Measurements from ENCODE around the gene TEX26. TPM values are rescaled to one million over a fixed set of nuclear protein-coding genes. Genes with fewer than 3 reads are reported as not detected.
A peak's percentile ranks its signal among the peaks of the same experiment; 100 is the strongest.

TEX26 gene
- total and polyA plus RNA-seq, 4 donors = 0.08 to 0.31 TPM; not detected in 2

- no peaks in the 10 kb centered on the region for H3K4me1 ChIP-seq (ENCODE audit: control insufficient read depth in 4 of 4, insufficient read depth in 4 of 4, low read length in 3 of 4)
- DNase-seq (ENCODE audit: low spot score) = peak; percentile 46
- no peak for TF ChIP-seq JUND (IDR thresholded peaks at IDR 0.05)
- TF ChIP-seq GABPA (IDR thresholded peaks at IDR 0.05 in 1 of 2, conservative IDR thresholded peaks at IDR 0.05 in 1 of 2) = no peak
- TF ChIP-seq, protein P1, sequence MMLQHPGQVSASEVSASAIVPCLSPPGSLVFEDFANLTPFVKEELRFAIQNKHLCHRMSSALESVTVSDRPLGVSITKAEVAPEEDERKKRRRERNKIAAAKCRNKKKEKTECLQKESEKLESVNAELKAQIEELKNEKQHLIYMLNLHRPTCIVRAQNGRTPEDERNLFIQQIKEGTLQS (IDR thresholded peaks at IDR 0.05) = no peak
- no peak for TF ChIP-seq NR2F2 (IDR thresholded peaks at IDR 0.05)
- no peak for TF ChIP-seq TAF1 (conservative IDR thresholded peaks at IDR 0.05)
- TF ChIP-seq SP1 (IDR thresholded peaks at IDR 0.05) = no peak
- TF ChIP-seq RXRA (IDR thresholded peaks at IDR 0.05) = no peak
- TF ChIP-seq EGR1 (IDR thresholded peaks at IDR 0.05; ENCODE audit: low read depth in 2 of 2) = no peak
- TF ChIP-seq RAD21 (IDR thresholded peaks at IDR 0.05) = peak in 1 of 2 donors; percentile 51
- no peak for TF ChIP-seq HNF4A (conservative IDR thresholded peaks at IDR 0.05)
- TF ChIP-seq CTCF (IDR thresholded peaks at IDR 0.05; ENCODE audit: low read depth, low read length, missing input control) = peak; percentile 20
- H3K4me3 ChIP-seq (ENCODE audit: low read depth in 1 of 3, low read length in 3 of 3) = no peak overlapping the region
- no peaks in the 10 kb centered on the region for H3K9me3 ChIP-seq (ENCODE audit: control insufficient read depth in 4 of 4, low read length in 3 of 4)
- 59% methylated on average over 15 of the region's 15 CpGs for WGBS
- no peaks in the 10 kb centered on the region for H3K36me3 ChIP-seq (ENCODE audit: control insufficient read depth in 4 of 4, insufficient read depth in 3 of 4, low read depth in 1 of 4, low read length in 3 of 4)
- no peak overlapping the region for H3K27ac ChIP-seq (ENCODE audit: low read depth in 1 of 2, low read length in 2 of 2)
- H3K27me3 ChIP-seq (ENCODE audit: control insufficient read depth in 4 of 4, insufficient read depth in 4 of 4, low read length in 3 of 4) = peaks cover 0 to 5% (median 0%) of the 10 kb centered on the region in 4 donors
- H3K9ac ChIP-seq (ENCODE audit: low read depth in 1 of 2, low read length in 2 of 2) = no peak overlapping the region
Observed at GRCh38 chr13:30978981-30979956, 46.8 kb downstream of the TEX26 start.

GRCh38 chr13:30982506-30982905, 50.0 kb downstream of the TEX26 start:
- Histone ChIP-seq H3K9ac (ENCODE audit: low read depth in 1 of 2, low read length in 2 of 2) (no peak overlapping the region), H3K27ac (ENCODE audit: low read depth in 1 of 2, low read length in 2 of 2) (no peak overlapping the region), H3K4me1 (ENCODE audit: control insufficient read depth in 4 of 4, insufficient read depth in 4 of 4, low read length in 3 of 4) (no peaks in the 10 kb centered on the region), H3K27me3 (ENCODE audit: control insufficient read depth in 4 of 4, insufficient read depth in 4 of 4, low read length in 3 of 4) (peaks cover 0 to 3% (median 0%) of the 10 kb centered on the region in 4 donors), H3K9me3 (ENCODE audit: control insufficient read depth in 4 of 4, low read length in 3 of 4) (no peaks in the 10 kb centered on the region), H3K4me3 (ENCODE audit: low read depth in 1 of 3, low read length in 3 of 3) (no peak overlapping the region), H3K36me3 (ENCODE audit: control insufficient read depth in 4 of 4, insufficient read depth in 3 of 4, low read depth in 1 of 4, low read length in 3 of 4) (no peaks in the 10 kb centered on the region)
- WGBS = 77% methylated on average over 3 of the region's 3 CpGs
- no peak for TF ChIP-seq YY1 (IDR thresholded peaks at IDR 0.05)
- no peak for TF ChIP-seq RAD21 (IDR thresholded peaks at IDR 0.05)
- no peak for TF ChIP-seq CTCF (IDR thresholded peaks at IDR 0.05; ENCODE audit: low read depth, low read length, missing input control)
- no peak for TF ChIP-seq FOXA2 (IDR thresholded peaks at IDR 0.05)
- no peak for TF ChIP-seq JUND (IDR thresholded peaks at IDR 0.05)
- no peak for DNase-seq (ENCODE audit: low spot score)

All from liver (tissue), 9 donors.